ENCODE measurements around the gene ANKRD45. TPM values are rescaled to one million over a fixed set of nuclear protein-coding genes. Genes with fewer than 3 reads are reported as not detected.
"Not testable (repeated sequence)": the region's sequence is repeated elsewhere in the genome, so short reads cannot be mapped to it uniquely, and the experiment has no call there.

Gene ANKRD45
- total RNA-seq, 1 experiment from 2014 or later: 0.85 TPM

DNA sequence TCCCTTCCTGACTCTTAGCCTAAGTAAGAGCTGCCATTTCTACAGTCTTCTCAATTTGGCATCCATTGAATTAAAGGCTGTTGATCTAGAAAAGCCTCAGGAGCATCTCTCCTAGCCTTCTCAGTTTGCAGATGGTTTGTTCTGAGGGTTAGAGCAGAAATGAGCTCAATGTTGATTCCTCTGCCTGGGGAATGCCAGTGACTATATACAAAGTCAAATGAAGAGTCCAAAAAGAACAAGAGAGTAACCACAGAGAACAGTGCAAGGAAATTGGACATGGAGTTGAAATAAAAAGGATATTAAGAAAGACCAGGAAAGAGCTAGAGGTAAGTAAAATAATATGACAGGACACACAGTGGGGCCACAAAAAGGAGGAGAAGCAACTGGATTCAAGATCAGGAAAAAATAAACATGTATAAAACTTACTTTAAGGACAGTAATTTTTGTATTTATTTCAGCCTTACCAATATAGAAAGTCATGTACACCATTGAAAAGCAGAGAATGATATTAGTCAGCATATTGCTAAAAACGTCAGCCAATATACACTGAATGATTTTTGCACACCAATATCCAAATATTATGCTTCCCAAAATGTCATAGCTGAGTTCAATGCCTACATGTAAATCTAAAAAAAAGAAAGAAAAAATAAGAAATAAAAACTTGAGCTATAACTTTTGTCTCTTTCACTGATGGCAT, 88.1 kb downstream of the ANKRD45 start:
- in situ Hi-C loops (cut with HindIII; ENCODE audit: low sequenced_read_pairs): no loop called here
- no peak for DNase-seq (ENCODE audit: low spot score)

DNA sequence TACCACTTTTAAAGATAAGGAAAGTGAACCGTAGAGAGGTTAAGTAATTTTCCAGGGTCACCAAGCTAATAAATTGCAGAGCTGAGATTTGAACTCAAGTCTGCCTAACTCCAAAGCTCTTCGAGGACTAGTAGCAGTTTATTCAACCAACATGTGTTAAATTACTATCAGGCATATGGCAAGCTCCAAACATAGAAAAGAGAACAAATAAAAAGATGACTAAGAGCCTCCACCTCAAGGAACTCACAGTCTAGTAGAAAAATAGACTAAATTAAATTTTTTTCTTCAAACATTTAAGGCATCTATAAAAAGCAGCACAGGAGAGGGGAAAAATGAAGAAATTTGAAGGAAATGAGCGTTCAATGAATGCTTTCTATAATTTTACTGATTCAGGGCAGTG, 89.0 kb downstream of the ANKRD45 start:
- no peak for DNase-seq (ENCODE audit: low spot score)
- in situ Hi-C loops (cut with HindIII; ENCODE audit: low sequenced_read_pairs): no loop called here

DNA sequence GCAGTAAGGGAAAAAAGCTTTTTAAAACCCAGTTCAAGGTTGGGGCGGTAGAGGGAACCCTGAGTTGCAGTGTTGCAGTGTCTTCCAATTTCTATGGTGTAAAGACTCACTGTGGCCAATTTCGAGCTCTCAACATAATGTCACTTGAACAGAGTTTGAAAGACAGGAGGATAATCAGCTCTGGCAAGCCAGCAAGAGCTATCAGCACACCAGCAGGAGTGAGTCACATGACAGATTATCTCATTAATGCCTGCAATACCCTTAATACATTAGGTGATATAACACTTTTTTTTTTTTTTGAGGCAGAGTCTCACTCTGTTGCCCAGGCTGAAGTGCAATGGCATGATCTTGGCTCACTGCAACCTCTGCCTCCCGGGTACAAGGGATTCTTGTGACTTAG, 89.6 kb downstream of the ANKRD45 start:
- in situ Hi-C loops (cut with HindIII; ENCODE audit: low sequenced_read_pairs): no loop called here
- DNase-seq (ENCODE audit: low spot score): no peak

DNA sequence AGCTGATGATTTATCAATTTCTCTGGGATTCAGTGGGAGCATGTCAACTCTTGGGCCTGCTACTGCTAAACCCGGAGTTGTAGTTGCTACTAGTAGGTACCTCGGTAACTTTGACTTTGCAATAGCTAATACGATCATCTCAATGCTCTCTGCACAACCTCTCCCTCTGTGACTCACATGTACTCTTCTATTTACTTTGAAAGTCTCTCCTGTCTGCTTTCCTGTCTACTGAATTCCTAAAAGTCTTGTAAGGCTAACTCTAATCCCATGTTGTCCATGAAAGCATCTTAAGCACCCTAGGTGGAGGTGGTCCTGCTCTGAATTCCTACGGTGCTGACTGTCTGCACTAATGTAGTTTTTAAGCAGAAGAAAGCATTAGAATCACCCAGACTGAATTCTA, 96.1 kb downstream of the ANKRD45 start:
- DNase-seq (ENCODE audit: low spot score): no peak
- in situ Hi-C loops (cut with HindIII; ENCODE audit: low sequenced_read_pairs): no loop called here

DNA sequence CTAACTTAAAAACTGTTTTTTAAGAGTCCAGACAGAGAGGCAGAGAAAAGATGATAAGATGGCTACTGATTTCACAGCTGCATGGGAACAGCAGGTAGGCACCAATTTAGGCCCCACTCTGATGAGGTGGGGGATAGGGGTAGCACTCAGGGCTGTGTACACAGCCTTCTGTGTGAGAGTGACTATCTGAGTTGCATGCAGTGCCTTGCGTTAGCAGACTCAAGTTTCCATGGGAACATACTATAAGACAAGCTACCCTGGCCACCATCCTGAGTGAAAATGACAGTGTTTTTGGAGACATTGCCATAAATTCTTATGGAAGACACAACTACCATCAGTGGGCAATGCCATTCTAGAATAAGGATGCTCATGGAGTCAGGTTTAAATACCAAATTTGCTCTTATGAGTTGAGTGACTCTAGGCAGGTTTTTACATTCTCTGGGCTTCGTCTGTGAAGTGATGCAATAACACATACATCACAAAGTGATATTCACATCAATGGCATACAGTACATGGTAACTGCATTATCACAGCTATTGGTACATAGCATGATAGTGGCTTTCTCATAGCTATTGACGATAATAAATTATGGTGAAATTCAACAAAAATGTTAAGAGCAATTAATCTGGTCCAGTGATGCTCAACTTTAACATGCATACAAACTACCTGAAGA, 97.3 kb downstream of the ANKRD45 start:
- DNase-seq (ENCODE audit: low spot score): no peak
- in situ Hi-C loops (cut with HindIII; ENCODE audit: low sequenced_read_pairs): no loop called here

DNA sequence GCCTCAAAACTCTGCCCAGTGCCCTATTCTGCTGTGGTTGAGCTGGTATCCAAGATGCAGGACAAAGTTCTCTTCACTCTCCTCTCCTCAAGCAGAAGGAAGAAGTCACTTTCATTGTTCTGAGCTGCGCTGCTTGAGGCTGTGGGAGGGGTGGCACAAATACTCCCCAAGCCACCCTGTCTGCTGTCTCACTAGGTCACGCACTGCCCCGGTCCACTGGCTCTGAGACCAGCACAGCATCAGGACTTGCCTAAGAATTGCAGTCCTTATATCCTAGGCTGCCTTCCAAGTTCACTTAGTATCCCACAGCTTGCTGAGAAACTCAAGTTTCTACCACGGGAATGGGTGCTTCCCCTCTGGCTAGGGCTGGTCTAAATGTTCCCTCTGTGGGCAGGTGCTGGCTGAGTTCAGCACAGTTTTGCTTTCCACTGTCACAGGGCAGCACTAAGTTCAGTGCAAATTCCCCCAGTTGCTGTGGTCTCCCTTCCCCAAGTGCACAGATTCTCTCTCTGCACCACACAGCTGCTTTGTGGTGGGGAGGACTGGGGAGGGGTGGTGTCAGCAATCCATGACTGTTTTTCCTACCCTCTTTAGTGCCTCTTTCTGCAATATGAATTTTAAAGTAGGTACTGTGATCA, 99.2 kb downstream of the ANKRD45 start:
- in situ Hi-C loops (cut with HindIII; ENCODE audit: low sequenced_read_pairs): no loop called here
- DNase-seq (ENCODE audit: low spot score): no peak

DNA sequence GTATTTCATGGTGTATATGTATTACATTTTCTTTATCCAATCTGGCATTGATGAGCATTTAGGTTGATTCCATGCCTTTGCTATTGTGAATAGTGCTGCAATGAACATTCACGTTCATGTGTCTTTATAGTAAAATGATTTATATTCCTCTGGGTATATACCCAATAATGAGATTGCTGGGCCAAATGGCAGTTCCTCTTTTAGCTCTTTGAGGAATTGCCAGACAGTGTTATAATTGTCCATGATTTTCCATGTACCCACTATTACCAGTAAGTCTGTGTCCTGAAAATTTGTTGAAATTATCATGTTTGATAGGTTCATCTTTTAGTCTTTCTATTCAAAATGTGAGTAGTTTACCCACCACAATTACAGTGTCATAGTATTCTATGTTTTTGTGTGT, 101.2 kb downstream of the ANKRD45 start:
- in situ Hi-C loops (cut with HindIII; ENCODE audit: low sequenced_read_pairs): no loop called here
- no peak for DNase-seq (ENCODE audit: low spot score)

DNA sequence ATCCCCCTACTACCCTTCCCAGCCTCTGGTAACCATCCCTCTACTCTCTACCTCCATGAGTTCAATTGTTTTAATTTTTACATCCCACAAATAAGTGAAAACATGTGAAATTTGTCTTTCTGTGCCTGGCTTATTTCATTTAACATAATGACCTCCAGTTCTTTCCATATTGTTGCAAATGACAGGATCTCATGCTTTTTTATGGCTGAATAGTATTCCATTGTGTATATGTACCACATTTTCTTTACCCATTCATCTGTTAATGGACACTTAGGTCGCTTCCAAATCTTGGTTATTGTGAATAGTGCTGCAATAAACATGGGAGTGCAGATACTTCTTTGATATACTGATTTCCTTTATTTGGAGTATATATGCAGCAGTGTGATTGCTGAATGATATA, 105.8 kb downstream of the ANKRD45 start:
- in situ Hi-C loops (cut with HindIII; ENCODE audit: low sequenced_read_pairs); DNase-seq (ENCODE audit: low spot score): not testable (repeated sequence)

DNA sequence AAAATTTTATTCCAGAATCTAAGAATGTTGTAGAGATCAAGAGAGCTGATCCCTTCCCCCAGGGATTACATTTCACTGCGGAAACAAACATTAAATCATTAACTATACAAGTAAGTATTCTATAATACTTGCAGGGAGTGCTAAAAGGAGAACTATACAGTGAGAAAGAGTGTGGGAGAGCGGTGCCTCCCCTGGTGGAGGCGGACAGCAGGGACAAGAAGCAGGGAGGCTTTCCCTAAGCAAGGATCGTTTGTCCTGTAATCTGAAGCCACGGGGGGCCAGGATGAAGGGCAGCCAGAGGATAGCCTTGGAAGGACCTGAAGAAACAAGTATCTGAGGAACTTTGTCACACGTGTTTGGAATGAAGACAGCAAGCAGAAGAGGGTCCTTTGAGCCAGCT, 106.8 kb downstream of the ANKRD45 start:
- DNase-seq (ENCODE audit: low spot score): no peak
- in situ Hi-C loops (cut with HindIII; ENCODE audit: low sequenced_read_pairs): no loop called here

DNA sequence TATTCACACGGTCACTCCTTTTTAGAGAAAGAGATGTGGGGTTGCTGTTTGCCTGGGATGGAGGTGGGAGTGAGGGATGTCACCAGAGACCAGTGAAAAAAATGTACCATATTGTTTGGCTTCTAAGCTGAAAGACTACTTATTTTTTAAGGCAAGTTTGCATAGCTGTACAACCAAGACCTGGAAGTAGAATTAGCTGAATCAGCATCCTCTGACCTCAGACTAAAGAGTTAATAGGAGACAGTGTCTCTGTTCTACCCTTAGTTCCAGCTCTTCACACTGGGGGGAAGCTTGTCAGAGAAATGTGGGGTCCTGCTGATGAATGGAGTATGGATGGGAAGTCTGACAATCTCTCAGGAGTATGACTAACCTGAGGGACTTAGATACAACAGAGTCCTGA, 108.4 kb downstream of the ANKRD45 start:
- DNase-seq (ENCODE audit: low spot score): no peak
- in situ Hi-C loops (cut with HindIII; ENCODE audit: low sequenced_read_pairs): no loop called here

DNA sequence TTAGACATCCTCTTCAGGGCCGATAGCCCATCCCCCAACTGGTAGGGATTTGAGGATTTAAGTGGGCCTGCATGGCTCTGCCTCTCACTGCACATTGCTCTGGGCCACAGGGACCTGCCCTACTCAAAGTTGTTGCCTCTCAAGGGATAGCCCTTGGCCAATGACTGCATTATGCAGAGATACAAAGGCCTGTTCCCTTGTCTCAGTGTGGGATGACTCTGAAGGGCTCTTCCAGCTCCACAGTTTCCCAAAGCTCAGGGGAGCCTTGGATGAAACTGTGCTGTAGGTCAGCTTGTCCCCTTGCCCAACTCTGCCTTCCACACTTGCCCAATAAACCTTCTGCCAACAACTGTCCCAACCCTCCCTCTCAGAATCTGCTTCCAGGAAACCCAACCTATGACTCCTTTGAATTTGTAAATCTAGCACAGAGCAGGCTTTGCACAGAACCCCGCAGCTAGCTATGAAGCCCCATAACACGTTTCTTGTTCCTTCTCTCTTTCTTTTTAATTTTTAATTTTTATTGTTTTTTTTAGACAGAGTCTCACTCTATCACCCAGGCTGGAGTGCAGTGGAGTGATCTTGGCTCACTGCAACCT, 109.3 kb downstream of the ANKRD45 start:
- in situ Hi-C loops (cut with HindIII; ENCODE audit: low sequenced_read_pairs): no loop called here
- DNase-seq (ENCODE audit: low spot score): no peak

Other genes starting within 250 kb of the ANKRD45 start
- 273 and 329 TPM in 2 replicates for gene PRDX6, start 192.5 kb downstream of the ANKRD45 start, total RNA-seq (2014; rRNA removed; shearing (Covaris generic))
- gene SLC9C2, start 66.8 kb downstream of the ANKRD45 start, total RNA-seq (2014; rRNA removed; shearing (Covaris generic)): not detected in 2 replicates
- not detected in 2 replicates for gene TEX50, start 34.5 kb downstream of the ANKRD45 start, total RNA-seq (2014; rRNA removed; shearing (Covaris generic))
- gene KLHL20, start 45.1 kb upstream of the ANKRD45 start, total RNA-seq (2014; rRNA removed; shearing (Covaris generic)): 7.1 and 7.7 TPM in 2 replicates
- gene DARS2, start 154.8 kb upstream of the ANKRD45 start, total RNA-seq (2014; rRNA removed; shearing (Covaris generic)): 36.5 and 40.1 TPM in 2 replicates
- gene CENPL, start 155.0 kb upstream of the ANKRD45 start, total RNA-seq (2014; rRNA removed; shearing (Covaris generic)): 19.0 and 32.2 TPM in 2 replicates
- gene GAS5, start 198.1 kb upstream of the ANKRD45 start, total RNA-seq (2014; rRNA removed; shearing (Covaris generic)): 490 and 492 TPM in 2 replicates
- 2.3 and 5.2 TPM in 2 replicates for gene ZBTB37, start 198.5 kb upstream of the ANKRD45 start, total RNA-seq (2014; rRNA removed; shearing (Covaris generic))
- gene SERPINC1, start 247.5 kb upstream of the ANKRD45 start, total RNA-seq (2014; rRNA removed; shearing (Covaris generic)): not detected in 2 replicates